Eye (tissue), 1 donor: ENCODE measurements around the gene HNRNPUL2.
"Not testable (repeated sequence)": the region's sequence is repeated elsewhere in the genome, so short reads cannot be mapped to it uniquely, and the experiment has no call there.

ENCODE experiments used
- DNase-seq: peaks from one replicate; pipeline ENCODE4 v3.0.0-alpha.2; 2015

Gene HNRNPUL2

GRCh38 chr11:62726156-62726914 is 922 bp downstream of the HNRNPUL2 start:
- DNase-seq, result peak; percentile 29

- DNase-seq, result no peak
These were observed 1.6 kb downstream of the HNRNPUL2 start for GRCh38 chr11:62725646-62726045.

- DNase-seq, result no peak
These were observed 3.1 kb downstream of the HNRNPUL2 start for GRCh38 chr11:62724171-62724570.

- DNase-seq, result no peak
These were observed 5.3 kb downstream of the HNRNPUL2 start for GRCh38 chr11:62721994-62722393.

GRCh38 chr11:62719302-62719978 is 7.8 kb downstream of the HNRNPUL2 start:
- no peak for DNase-seq

GRCh38 chr11:62716816-62717215 is 10.4 kb downstream of the HNRNPUL2 start:
- DNase-seq, result no peak

GRCh38 chr11:62716206-62716605 is 11.1 kb downstream of the HNRNPUL2 start:
- DNase-seq, result no peak

GRCh38 chr11:62715150-62716130 is 11.8 kb downstream of the HNRNPUL2 start:
- no peak for DNase-seq

GRCh38 chr11:62713343-62713742 is 13.9 kb downstream of the HNRNPUL2 start:
- no peak for DNase-seq

- no peak for DNase-seq
These were observed 14.4 kb downstream of the HNRNPUL2 start for GRCh38 chr11:62712861-62713260.

GRCh38 chr11:62712276-62712812 is 14.9 kb downstream of the HNRNPUL2 start:
- no peak for DNase-seq

- DNase-seq, result no peak
These were observed 17.3 kb downstream of the HNRNPUL2 start for GRCh38 chr11:62710001-62710345.

- peak; percentile 99 for DNase-seq
These were observed 17.8 kb downstream of the HNRNPUL2 start for GRCh38 chr11:62709247-62710000.

GRCh38 chr11:62708793-62709192 is 18.5 kb downstream of the HNRNPUL2 start:
- DNase-seq, result no peak

- peak; percentile 40 for DNase-seq
These were observed 18.9 kb downstream of the HNRNPUL2 start for GRCh38 chr11:62708392-62708791.

GRCh38 chr11:62707277-62707861 is 19.9 kb downstream of the HNRNPUL2 start, which contains the start of the genes BSCL2 and GNG3:
BSCL2 (minus strand) TSS chr11:62707424; CDS start chr11:62707195, 229 bp downstream.
GNG3 (plus strand) TSS chr11:62707676; CDS start chr11:62708296, 620 bp downstream.
- DNase-seq, result peak; percentile 97

- no peak for DNase-seq
These were observed 20.4 kb downstream of the HNRNPUL2 start for GRCh38 chr11:62706850-62707247.

GRCh38 chr11:62705880-62706849 is 21.1 kb downstream of the HNRNPUL2 start:
- peak; percentile 98 for DNase-seq

- no peak for DNase-seq
These were observed 21.8 kb downstream of the HNRNPUL2 start for GRCh38 chr11:62705413-62705812.

- not testable (repeated sequence) for DNase-seq
These were observed 23.3 kb downstream of the HNRNPUL2 start for GRCh38 chr11:62703921-62704320.
